Peyer's patch (tissue), 4 donors: ENCODE measurements around the gene SKOR1.

ENCODE experiments used
- POLR2A ChIP-seq, 2 donors: fragments of 450-650 bp; IDR thresholded peaks; one replicate each; pipeline ENCODE4 v1.5.1; 2017; ENCODE audit warnings: antibody characterized with exemption in 2 of 2, mild to moderate bottlenecking in 2 of 2, moderate library complexity in 2 of 2
- TF ChIP-seq, protein P1 (sequence below), 6 experiments: fragments of 450-650 bp in 4 of 6; fragments of 200-600 bp in 2 of 6; sonication (generic) in 1 of 6; IDR thresholded peaks; one replicate each; pipeline ENCODE4 v1.5.1; 2017 to 2019; ENCODE audit warnings: antibody characterized with exemption in 6 of 6, mild to moderate bottlenecking in 3 of 6, moderate library complexity in 1 of 6

DNA sequence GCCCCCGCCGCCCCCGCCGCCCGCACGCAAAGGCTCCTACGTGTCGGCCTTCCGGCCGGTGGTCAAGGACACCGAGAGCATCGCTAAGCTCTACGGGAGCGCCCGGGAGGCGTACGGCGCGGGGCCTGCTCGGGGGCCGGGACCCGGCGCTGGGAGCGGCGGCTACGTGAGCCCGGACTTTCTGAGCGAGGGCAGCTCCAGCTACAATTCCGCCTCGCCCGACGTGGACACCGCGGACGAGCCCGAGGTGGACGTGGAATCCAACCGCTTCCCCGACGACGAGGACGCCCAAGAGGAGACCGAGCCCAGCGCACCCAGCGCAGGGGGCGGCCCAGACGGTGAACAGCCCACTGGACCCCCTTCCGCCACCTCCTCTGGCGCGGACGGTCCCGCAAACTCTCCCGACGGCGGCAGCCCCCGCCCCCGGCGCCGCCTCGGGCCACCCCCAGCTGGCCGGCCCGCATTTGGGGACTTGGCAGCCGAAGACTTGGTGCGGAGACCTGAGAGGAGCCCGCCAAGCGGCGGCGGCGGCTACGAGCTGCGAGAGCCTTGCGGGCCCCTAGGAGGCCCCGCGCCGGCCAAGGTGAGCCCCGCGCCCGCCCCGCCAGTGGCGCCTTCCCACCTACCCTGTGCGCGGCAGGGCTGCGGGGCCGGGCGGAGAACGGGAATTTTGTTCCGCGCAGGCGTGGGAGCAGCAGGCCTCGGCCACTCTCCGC lies 2.4 kb downstream of the SKOR1 start:
- TF ChIP-seq, protein P1, sequence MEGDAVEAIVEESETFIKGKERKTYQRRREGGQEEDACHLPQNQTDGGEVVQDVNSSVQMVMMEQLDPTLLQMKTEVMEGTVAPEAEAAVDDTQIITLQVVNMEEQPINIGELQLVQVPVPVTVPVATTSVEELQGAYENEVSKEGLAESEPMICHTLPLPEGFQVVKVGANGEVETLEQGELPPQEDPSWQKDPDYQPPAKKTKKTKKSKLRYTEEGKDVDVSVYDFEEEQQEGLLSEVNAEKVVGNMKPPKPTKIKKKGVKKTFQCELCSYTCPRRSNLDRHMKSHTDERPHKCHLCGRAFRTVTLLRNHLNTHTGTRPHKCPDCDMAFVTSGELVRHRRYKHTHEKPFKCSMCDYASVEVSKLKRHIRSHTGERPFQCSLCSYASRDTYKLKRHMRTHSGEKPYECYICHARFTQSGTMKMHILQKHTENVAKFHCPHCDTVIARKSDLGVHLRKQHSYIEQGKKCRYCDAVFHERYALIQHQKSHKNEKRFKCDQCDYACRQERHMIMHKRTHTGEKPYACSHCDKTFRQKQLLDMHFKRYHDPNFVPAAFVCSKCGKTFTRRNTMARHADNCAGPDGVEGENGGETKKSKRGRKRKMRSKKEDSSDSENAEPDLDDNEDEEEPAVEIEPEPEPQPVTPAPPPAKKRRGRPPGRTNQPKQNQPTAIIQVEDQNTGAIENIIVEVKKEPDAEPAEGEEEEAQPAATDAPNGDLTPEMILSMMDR (IDR thresholded peaks at IDR 0.05), result no peak
- TF ChIP-seq POLR2A (IDR thresholded peaks at IDR 0.05), result no peak
